Body of pancreas (tissue), 4 donors: Measurements from ENCODE around the gene CCDC91. TPM values are rescaled to one million over a fixed set of nuclear protein-coding genes. Genes with fewer than 3 reads are reported as not detected.
A peak's percentile ranks its signal among the peaks of the same experiment; 100 is the strongest.
"Not testable (repeated sequence)": the region's sequence is repeated elsewhere in the genome, so short reads cannot be mapped to it uniquely, and the experiment has no call there.

Experiments used
- ATAC-seq: fragments of 150-250 bp; one replicate; pipeline ENCODE4 v1.9.1; 2016
- DNase-seq, 4 donors: peaks; one replicate each; pipeline ENCODE4 v3.0.0-alpha.2; 2019
- H3K27ac ChIP-seq, 4 donors: fragments of 200-600 bp; sonication (generic); 1 replicate in 3 of 4; 2 replicates in 1 of 4; pipeline versions ENCODE4 v1.5.1 to v1.6.1; 2016 to 2019; ENCODE audit warnings: mild to moderate bottlenecking in 1 of 4, mixed read lengths in 1 of 4, moderate library complexity in 1 of 4
- H3K27me3 ChIP-seq, 2 donors: fragments of 200-600 bp; sonication (generic); one replicate each; pipeline ENCODE4 v1.6.0; 2016; ENCODE audit warnings: mild to moderate bottlenecking in 1 of 2
- H3K36me3 ChIP-seq, 2 donors: fragments of 200-600 bp; sonication (generic); replicated peaks in 1 of 2; 2 replicates each; pipeline ENCODE4 v1.5.1; 2016; ENCODE audit warnings: low read depth in 2 of 2; ENCODE audit not compliant: insufficient read depth in 1 of 2
- H3K4me1 ChIP-seq: fragments of 200-600 bp; sonication (generic); one replicate; pipeline ENCODE4 v1.6.0; 2016
- H3K4me3 ChIP-seq, 2 donors: fragments of 200-600 bp; sonication (generic); 1 replicate in 1 of 2; 2 replicates in 1 of 2; pipeline ENCODE4 v1.5.1; 2016 to 2019
- H3K9me3 ChIP-seq, 3 donors: fragments of 200-600 bp; sonication (generic); 1 replicate in 2 of 3; 2 replicates in 1 of 3; pipeline ENCODE4 v1.5.1; 2016
- POLR2A ChIP-seq, 3 donors: fragments of 450-650 bp; IDR thresholded peaks; one replicate each; pipeline ENCODE4 v1.6.1; 2016; ENCODE audit warnings: antibody characterized with exemption in 3 of 3, mild to moderate bottlenecking in 2 of 3
- WGBS, 2 donors: methylation state at CpG; one replicate each; pipeline ENCODE4 v1.1.5; 2017; 5-methylcytosine and 5-hydroxymethylcytosine counted together
- intact Hi-C: fragments of 100-400 bp; cut with DNase I; formaldehyde crosslinking; loops from one replicate; pipeline ENCODE4 v1.15.1; 2023
- total RNA-seq, 2 donors: library from RNA; depleted of rRNA; stranded (reverse); fragments of >200 nt; gene quantifications; one replicate each; pipeline ENCODE4 v1.1.0, GENCODE V29; 2016
- TF ChIP-seq, protein P1 (sequence below), 7 experiments: fragments of 450-650 bp in 4 of 7; fragments of 200-600 bp in 3 of 7; sonication (generic) in 3 of 7; IDR thresholded peaks; one replicate each; pipeline ENCODE4 v1.5.1; 2016 to 2019; ENCODE audit warnings: antibody characterized with exemption in 7 of 7

The CCDC91 gene
- total RNA-seq, 2 donors from 2014 or later, result 31.9 to 35.6 TPM

DNA sequence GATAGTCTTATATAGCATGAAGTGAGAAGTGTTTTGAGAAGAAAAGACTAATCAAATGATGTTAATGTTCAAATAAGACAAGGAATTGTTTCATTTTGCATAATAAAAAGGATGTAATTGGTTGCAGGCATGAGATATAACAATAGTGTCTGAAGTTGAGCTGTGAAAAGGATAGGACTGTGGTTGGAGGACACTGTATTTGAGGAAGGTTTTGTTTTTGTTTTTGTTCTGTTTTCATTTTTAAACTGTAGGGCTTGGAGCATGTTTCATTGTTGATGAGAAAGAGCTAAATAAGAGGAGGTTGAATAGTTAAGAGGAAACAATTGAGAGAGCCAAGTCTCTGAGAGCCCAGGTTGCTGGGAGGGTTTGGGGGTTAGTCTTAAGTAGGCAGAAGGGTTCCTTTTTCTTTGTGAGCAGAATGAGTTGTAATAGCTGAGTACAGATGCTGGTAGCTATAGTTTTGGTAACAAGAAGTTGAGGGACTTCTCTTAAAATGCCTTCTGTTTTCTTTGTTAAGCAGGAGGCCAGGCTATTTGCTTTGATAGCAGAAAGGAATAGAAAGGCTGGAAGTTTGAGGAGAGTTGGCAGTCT lies 58.4 kb downstream of the CCDC91 start:
- DNase-seq, result no peak
- TF ChIP-seq POLR2A (IDR thresholded peaks at IDR 0.05), result no peak
- TF ChIP-seq, protein P1, sequence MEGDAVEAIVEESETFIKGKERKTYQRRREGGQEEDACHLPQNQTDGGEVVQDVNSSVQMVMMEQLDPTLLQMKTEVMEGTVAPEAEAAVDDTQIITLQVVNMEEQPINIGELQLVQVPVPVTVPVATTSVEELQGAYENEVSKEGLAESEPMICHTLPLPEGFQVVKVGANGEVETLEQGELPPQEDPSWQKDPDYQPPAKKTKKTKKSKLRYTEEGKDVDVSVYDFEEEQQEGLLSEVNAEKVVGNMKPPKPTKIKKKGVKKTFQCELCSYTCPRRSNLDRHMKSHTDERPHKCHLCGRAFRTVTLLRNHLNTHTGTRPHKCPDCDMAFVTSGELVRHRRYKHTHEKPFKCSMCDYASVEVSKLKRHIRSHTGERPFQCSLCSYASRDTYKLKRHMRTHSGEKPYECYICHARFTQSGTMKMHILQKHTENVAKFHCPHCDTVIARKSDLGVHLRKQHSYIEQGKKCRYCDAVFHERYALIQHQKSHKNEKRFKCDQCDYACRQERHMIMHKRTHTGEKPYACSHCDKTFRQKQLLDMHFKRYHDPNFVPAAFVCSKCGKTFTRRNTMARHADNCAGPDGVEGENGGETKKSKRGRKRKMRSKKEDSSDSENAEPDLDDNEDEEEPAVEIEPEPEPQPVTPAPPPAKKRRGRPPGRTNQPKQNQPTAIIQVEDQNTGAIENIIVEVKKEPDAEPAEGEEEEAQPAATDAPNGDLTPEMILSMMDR (IDR thresholded peaks at IDR 0.05), result no peak

DNA sequence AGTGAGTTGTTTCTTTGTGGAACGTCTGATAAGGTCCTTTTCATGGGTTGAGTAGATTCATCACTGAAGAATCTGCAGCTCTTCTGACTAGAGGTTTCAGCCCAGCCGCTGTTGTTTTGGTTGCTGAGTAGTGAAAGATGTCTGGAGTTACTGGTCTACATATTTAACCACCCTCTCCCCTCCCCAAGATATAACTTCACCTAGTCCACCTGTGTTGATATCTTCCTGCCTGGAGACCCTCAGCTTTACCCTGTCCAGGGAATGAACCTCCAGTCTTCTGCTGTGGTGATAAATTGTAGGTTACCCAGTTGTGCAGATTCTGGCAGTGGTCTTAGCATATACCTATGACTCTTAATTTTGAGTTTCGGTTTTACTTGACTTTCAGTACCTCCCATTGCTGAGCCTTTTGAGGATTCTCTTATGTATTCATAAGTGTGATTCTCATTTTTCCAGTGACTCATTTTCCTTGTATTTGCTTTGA lies 62.9 kb downstream of the CCDC91 start:
- ATAC-seq, result no peak
- Histone ChIP-seq H3K9me3 (no peaks in the 10 kb centered on the region), H3K4me1 (peaks cover 14% of the 10 kb centered on the region), H3K4me3 (no peak overlapping the region), H3K36me3 (no peaks in the 10 kb centered on the region), H3K27ac (no peak overlapping the region), H3K27me3 (no peaks in the 10 kb centered on the region)
- TF ChIP-seq, protein P1 (IDR thresholded peaks at IDR 0.05), result no peak
- TF ChIP-seq POLR2A (IDR thresholded peaks at IDR 0.05), result no peak
- 80 to 86% methylated on average over 3 of the region's 3 CpGs for WGBS, 2 donors
- intact Hi-C loops, result no loop called here
- DNase-seq, result no peak

More for the DNA sequence above, 58.4 kb downstream of the CCDC91 start:
- H3K4me3 ChIP-seq, result no peak overlapping the region
- peaks cover 14% of the 10 kb centered on the region for H3K4me1 ChIP-seq
- no peaks in the 10 kb centered on the region for H3K27me3 ChIP-seq
- no peak overlapping the region for H3K27ac ChIP-seq
- no peaks in the 10 kb centered on the region for H3K36me3 ChIP-seq
- no peak for ATAC-seq
- H3K9me3 ChIP-seq, result no peaks in the 10 kb centered on the region
- intact Hi-C loops, result no loop called here

DNA sequence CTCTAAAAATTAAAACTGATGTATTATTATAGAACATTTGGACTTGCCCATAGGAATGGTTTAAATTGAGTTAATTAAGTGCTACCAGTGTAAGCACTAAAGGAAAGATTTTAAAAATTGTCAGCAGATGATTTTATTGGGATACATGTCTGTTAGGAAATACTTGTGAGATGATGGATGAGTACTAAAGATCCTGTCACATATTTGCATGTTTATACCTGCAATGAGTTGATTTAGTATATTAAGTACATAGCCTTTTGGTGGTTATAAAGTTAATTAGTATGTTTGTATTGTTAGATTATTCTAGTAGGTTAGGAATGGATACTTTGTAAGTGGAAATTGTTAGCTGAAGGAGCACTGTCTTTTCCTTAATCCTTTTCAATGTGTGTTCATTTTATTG lies 67.2 kb downstream of the CCDC91 start:
- no peak for ATAC-seq
- no peak for TF ChIP-seq POLR2A (IDR thresholded peaks at IDR 0.05)
- TF ChIP-seq, protein P1 (IDR thresholded peaks at IDR 0.05), result no peak

DNA sequence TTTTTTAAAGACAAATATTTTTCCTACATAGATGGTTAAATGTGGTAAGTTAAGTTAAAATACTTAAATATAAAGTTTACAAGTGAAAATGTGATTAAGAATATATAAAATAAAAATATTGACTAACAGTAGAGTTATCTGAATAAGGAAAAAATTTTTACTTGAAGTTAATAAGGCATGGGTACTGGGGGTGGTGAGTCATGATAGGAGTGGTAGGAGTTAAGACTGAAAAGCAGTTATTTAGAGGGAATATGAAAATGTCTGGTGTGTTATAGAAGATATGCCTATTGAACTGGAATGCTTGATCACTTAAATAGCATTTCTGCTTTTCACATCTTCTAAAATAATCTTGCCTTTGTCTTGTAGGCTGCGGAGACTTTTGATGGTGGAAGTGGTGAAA lies 68.7 kb downstream of the CCDC91 start:
- no peak for TF ChIP-seq POLR2A (IDR thresholded peaks at IDR 0.05)
- TF ChIP-seq, protein P1 (IDR thresholded peaks at IDR 0.05), result no peak
- intact Hi-C loops, result no loop called here
- ATAC-seq (no peak), DNase-seq (no peak)
- Histone ChIP-seq H3K4me3 (no peak overlapping the region), H3K27me3 (no peaks in the 10 kb centered on the region), H3K36me3 (peaks cover 0 to 3% of the 10 kb centered on the region in 2 donors), H3K4me1 (no peaks in the 10 kb centered on the region), H3K9me3 (no peaks in the 10 kb centered on the region), H3K27ac (no peak overlapping the region)
- 100% methylated on average over 1 of the region's 1 CpG for WGBS, 2 donors

More for the DNA sequence above, 67.2 kb downstream of the CCDC91 start:
- intact Hi-C loops, result no loop called here
- no peak overlapping the region for H3K27ac ChIP-seq
- H3K27me3 ChIP-seq, result no peaks in the 10 kb centered on the region
- no peak overlapping the region for H3K4me3 ChIP-seq
- H3K36me3 ChIP-seq, result peaks cover 0 to 2% of the 10 kb centered on the region in 2 donors
- no peak for DNase-seq
- H3K4me1 ChIP-seq, result no peaks in the 10 kb centered on the region
- H3K9me3 ChIP-seq, result no peaks in the 10 kb centered on the region

DNA sequence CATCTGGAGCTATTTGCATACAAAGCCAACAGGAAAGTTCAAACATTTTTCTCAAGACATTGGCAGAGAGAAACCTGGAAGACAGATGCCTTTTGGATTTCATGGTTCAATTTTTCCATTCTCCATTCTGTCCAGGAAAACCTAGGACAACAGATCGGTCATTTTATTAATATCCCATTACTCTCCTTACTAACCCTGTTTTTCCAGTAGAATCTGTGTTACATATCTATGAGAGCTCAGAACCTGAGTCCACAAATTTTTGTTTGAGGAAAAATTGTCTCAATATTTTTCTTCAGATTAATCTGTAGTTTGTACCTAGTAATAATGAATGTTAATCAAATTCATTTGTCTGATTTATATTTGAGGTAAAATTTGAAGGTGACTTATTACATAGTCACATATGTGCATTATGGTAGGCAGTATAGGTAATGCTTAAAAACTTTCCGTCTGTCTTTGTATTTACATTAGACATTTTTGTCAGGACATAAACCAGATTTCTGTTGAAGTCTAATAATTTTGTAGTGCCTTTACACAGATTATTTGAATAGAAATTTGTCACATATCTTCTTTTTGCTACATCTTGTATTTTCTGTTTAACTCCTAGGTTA lies 75.3 kb downstream of the CCDC91 start:
- intact Hi-C loops, result no loop called here
- WGBS, 2 donors, result 39 to 45% methylated on average over 2 of the region's 2 CpGs
- ATAC-seq, result no peak
- no peak overlapping the region for H3K4me3 ChIP-seq
- TF ChIP-seq, protein P1 (IDR thresholded peaks at IDR 0.05), result no peak
- no peak for TF ChIP-seq POLR2A (IDR thresholded peaks at IDR 0.05)
- no peaks in the 10 kb centered on the region for H3K9me3 ChIP-seq
- no peak for DNase-seq
- H3K4me1 ChIP-seq, result peaks cover 13% of the 10 kb centered on the region
- peaks cover 0 to 3% of the 10 kb centered on the region in 2 donors for H3K36me3 ChIP-seq
- no peaks in the 10 kb centered on the region for H3K27me3 ChIP-seq
- H3K27ac ChIP-seq, result peak overlapping the region in 2 of 4 donors; percentile 46 to 50

DNA sequence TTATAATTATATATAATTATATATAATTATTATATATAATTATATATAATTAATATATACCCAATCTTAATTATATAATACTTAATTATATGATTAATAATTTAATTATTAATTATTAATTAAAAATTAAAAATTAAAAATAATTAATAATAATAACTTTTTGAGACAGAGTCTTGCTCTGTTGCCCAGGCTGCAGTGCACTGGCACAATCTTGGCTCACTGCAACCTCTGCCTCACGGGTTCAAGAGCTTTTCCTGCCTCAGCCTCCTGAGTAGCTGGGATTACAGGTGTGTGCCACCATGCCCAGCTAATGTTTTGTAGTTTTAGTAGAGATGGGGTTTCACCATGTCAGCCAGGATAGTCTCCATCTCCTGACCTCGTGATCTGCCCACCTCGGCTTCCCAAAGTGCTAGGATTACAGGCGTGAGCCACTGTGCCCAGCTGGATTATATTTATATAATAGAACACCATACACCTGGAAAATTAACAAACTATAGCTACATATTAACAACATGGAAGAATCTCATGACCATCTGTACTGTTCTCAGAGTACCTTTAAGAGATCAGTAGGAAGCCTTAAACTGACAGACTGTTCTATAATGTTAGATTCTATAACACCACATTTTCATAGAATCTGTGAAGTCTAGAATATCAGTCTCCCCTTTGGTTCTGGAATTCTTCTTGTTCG lies 77.8 kb downstream of the CCDC91 start:
- H3K9me3 ChIP-seq, intact Hi-C loops, H3K4me3 ChIP-seq, H3K36me3 ChIP-seq, H3K27me3 ChIP-seq, ATAC-seq, DNase-seq, H3K27ac ChIP-seq: not testable (repeated sequence)
- H3K4me1 ChIP-seq, result peaks cover 13% of the 10 kb centered on the region
- WGBS, 2 donors, result 94 to 95% methylated on average over 5 of the region's 5 CpGs
